GM21786 (cell line): Measurements from ENCODE around the gene TMOD3.
"Not testable (repeated sequence)": the region's sequence is repeated elsewhere in the genome, so short reads cannot be mapped to it uniquely, and the experiment has no call there.

Source experiments
- ATAC-seq: cut with Tn5 transposase; IDR thresholded peaks from one replicate; pipeline ENCODE4 v1.9.1; 2021; ENCODE audit not compliant: unreplicated experiment

TMOD3 gene

GRCh38 chr15:51829376-51830275 lies at the start of gene TMOD3:
TMOD3 (plus strand) TSS chr15:51829653; CDS start chr15:51862885, 33,232 bp downstream.
- ATAC-seq: peak; percentile 88

GRCh38 chr15:51780636-51781035 lies 48.8 kb upstream of the TMOD3 start:
- no peak for ATAC-seq

GRCh38 chr15:51781506-51781905 lies 47.9 kb upstream of the TMOD3 start:
- no peak for ATAC-seq

- no peak for ATAC-seq
Measured at GRCh38 chr15:51782357-51782896, 47.0 kb upstream of the TMOD3 start.

GRCh38 chr15:51783967-51784366 lies 45.5 kb upstream of the TMOD3 start:
- no peak for ATAC-seq

- not testable (repeated sequence) for ATAC-seq
Measured at GRCh38 chr15:51787130-51787529, 42.3 kb upstream of the TMOD3 start.

GRCh38 chr15:51792474-51792873 lies 37.0 kb upstream of the TMOD3 start:
- ATAC-seq: not testable (repeated sequence)

- ATAC-seq: no peak
Measured at GRCh38 chr15:51793521-51794305, 35.7 kb upstream of the TMOD3 start.

- no peak for ATAC-seq
Measured at GRCh38 chr15:51796847-51797401, 32.5 kb upstream of the TMOD3 start.

GRCh38 chr15:51798281-51798680 lies 31.2 kb upstream of the TMOD3 start:
- ATAC-seq: no peak

- no peak for ATAC-seq
Measured at GRCh38 chr15:51799282-51800252, 29.9 kb upstream of the TMOD3 start.

- no peak for ATAC-seq
Measured at GRCh38 chr15:51801391-51801835, 28.0 kb upstream of the TMOD3 start.

GRCh38 chr15:51802593-51802992 lies 26.9 kb upstream of the TMOD3 start:
- ATAC-seq: no peak

GRCh38 chr15:51803965-51804364 lies 25.5 kb upstream of the TMOD3 start:
- ATAC-seq: no peak

- ATAC-seq: no peak
Measured at GRCh38 chr15:51806123-51806522, 23.3 kb upstream of the TMOD3 start.

- ATAC-seq: no peak
Measured at GRCh38 chr15:51809457-51809856, 20.0 kb upstream of the TMOD3 start.

- ATAC-seq: no peak
Measured at GRCh38 chr15:51812598-51812997, 16.9 kb upstream of the TMOD3 start.

- ATAC-seq: no peak
Measured at GRCh38 chr15:51814606-51815005, 14.8 kb upstream of the TMOD3 start.

GRCh38 chr15:51816611-51817010 lies 12.8 kb upstream of the TMOD3 start:
- ATAC-seq: no peak

GRCh38 chr15:51818150-51818549 lies 11.3 kb upstream of the TMOD3 start:
- ATAC-seq: no peak
